Measurements from ENCODE around the gene ZNF436. TPM values are rescaled to one million over a fixed set of nuclear protein-coding genes. Genes with fewer than 3 reads are reported as not detected.

Gene ZNF436
- total RNA-seq, 1 donor from 2014 or later: 15.4 TPM

DNA sequence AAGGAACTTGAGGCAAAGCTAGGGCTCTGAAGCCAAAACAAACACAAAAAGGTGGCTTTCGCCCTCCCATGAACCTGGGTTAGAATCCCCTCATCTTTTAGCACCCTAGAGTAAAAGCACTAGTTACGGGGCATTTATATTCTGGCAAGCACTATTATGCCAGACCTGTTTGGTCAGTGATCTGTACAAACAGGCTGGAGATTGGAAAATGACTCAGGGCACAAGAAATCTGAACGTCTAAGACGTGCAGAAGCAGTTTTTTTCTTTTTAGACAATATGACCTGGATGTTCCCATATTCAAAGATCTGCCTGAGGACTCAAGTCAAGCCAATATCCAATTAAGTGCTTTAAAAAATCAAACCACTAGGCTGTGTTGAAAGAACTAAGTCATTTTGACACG lies 3.0 kb downstream of the ZNF436 start:
- Histone ChIP-seq H3K4me1 (peaks cover 19% of the 10 kb centered on the region), H3K36me3 (peaks cover 26% of the 10 kb centered on the region), H3K9ac (no peak overlapping the region), H3F3A (ENCODE audit: low read depth) (peaks cover 50% of the 10 kb centered on the region), H4K20me1 (ENCODE audit: low read depth) (peaks cover 11% of the 10 kb centered on the region), H3K4me2 (no peak overlapping the region), H3K9me3 (ENCODE audit: low read depth) (peaks cover 33% of the 10 kb centered on the region), H3K79me2 (ENCODE audit: low read depth) (peaks cover 20% of the 10 kb centered on the region), H3K27me3 (peaks cover 26% of the 10 kb centered on the region), H3K4me3 (no peak overlapping the region), H2AFZ (replicated peaks) (no peak overlapping the region), H3K27ac (no peak overlapping the region)
- H3K9me3 Mint-ChIP-seq: peaks cover 53% of the 10 kb centered on the region
- peak overlapping the region; percentile 96 for H3K4me3 Mint-ChIP-seq
- peaks cover 14% of the 10 kb centered on the region for H3K27me3 Mint-ChIP-seq (ENCODE audit: insufficient read depth, low read depth)
- peaks cover 56% of the 10 kb centered on the region for H3K36me3 Mint-ChIP-seq
- DNase-seq (ENCODE audit: low spot score): no peak
- TF ChIP-seq EZH2 (IDR thresholded peaks at IDR 0.05) (no peak), EZH2phosphoT487 (IDR thresholded peaks at IDR 0.05) (no peak)
- TF ChIP-seq, protein P1, sequence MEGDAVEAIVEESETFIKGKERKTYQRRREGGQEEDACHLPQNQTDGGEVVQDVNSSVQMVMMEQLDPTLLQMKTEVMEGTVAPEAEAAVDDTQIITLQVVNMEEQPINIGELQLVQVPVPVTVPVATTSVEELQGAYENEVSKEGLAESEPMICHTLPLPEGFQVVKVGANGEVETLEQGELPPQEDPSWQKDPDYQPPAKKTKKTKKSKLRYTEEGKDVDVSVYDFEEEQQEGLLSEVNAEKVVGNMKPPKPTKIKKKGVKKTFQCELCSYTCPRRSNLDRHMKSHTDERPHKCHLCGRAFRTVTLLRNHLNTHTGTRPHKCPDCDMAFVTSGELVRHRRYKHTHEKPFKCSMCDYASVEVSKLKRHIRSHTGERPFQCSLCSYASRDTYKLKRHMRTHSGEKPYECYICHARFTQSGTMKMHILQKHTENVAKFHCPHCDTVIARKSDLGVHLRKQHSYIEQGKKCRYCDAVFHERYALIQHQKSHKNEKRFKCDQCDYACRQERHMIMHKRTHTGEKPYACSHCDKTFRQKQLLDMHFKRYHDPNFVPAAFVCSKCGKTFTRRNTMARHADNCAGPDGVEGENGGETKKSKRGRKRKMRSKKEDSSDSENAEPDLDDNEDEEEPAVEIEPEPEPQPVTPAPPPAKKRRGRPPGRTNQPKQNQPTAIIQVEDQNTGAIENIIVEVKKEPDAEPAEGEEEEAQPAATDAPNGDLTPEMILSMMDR (IDR thresholded peaks at IDR 0.05): no peak
- H3K4me1 Mint-ChIP-seq: peaks cover 43% of the 10 kb centered on the region
- H3K27ac Mint-ChIP-seq: no peak overlapping the region

DNA sequence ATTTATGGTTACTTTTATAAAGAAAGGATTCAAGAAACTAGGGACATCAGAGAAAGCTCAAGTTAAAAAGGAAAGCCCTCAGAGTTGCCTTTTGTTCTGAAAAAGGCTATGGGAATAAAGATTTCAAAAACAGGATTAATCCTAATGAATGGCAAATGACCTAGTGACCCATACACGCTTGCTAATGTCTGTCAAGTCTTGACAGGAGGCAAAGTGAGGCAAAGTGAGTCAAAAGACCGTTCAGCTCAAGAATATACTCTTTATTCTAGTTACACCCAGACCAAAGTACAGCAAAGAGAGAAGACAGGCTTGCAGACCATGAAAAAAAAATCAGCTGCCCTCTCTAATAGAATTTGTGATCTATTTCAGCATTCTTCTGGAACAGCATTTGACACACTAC lies 3.5 kb downstream of the ZNF436 start:
- H3K4me3 ChIP-seq: no peak overlapping the region
- peaks cover 37% of the 10 kb centered on the region for H3K9me3 ChIP-seq (ENCODE audit: low read depth)
- H3K4me2 ChIP-seq: no peak overlapping the region
- DNase-seq (ENCODE audit: low spot score): no peak
- no peak overlapping the region for H3K27ac Mint-ChIP-seq
- H2AFZ ChIP-seq (replicated peaks): no peak overlapping the region
- H3K4me1 Mint-ChIP-seq: peaks cover 39% of the 10 kb centered on the region
- peaks cover 60% of the 10 kb centered on the region for H3K36me3 Mint-ChIP-seq
- no peak overlapping the region for H3K27ac ChIP-seq
- H3K27me3 Mint-ChIP-seq (ENCODE audit: insufficient read depth, low read depth): peaks cover 14% of the 10 kb centered on the region
- H4K20me1 ChIP-seq (ENCODE audit: low read depth): peaks cover 7% of the 10 kb centered on the region
- H3K9ac ChIP-seq: no peak overlapping the region
- H3K4me3 Mint-ChIP-seq: peak overlapping the region; percentile 96
- peaks cover 15% of the 10 kb centered on the region for H3K4me1 ChIP-seq
- H3F3A ChIP-seq (ENCODE audit: low read depth): peaks cover 45% of the 10 kb centered on the region
- peaks cover 31% of the 10 kb centered on the region for H3K27me3 ChIP-seq
- peaks cover 20% of the 10 kb centered on the region for H3K79me2 ChIP-seq (ENCODE audit: low read depth)
- TF ChIP-seq, protein P1 (IDR thresholded peaks at IDR 0.05): no peak
- TF ChIP-seq EZH2 (IDR thresholded peaks at IDR 0.05) (no peak), EZH2phosphoT487 (IDR thresholded peaks at IDR 0.05) (no peak)
- H3K36me3 ChIP-seq: peaks cover 30% of the 10 kb centered on the region
- peaks cover 58% of the 10 kb centered on the region for H3K9me3 Mint-ChIP-seq

DNA sequence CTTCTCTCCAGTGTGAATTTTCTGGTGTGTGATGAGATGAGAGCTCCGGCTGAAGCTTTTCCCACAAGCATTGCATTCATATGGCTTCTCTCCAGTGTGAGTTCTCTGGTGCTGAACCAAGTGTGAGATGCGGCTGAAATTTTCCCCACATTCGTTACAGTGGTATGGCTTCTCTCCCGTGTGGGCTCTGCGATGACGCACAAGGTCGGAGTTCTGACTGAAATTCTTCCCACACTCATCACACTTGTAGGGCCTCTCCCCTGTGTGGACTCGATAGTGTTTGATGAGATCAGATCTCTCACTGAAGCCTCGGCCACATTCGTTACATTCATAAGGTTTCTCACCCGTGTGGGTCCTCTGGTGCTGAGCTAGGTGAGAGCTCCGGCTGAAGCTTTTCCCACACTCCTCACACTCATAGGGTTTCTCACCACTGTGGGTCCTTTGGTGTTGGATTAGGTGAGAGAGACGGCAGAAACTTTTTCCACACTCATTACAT lies 7.4 kb downstream of the ZNF436 start:
- TF ChIP-seq EZH2 (IDR thresholded peaks at IDR 0.05) (no peak), EZH2phosphoT487 (IDR thresholded peaks at IDR 0.05) (no peak)
- TF ChIP-seq, protein P1 (IDR thresholded peaks at IDR 0.05): no peak
- H3K9me3 Mint-ChIP-seq: peaks cover 85% of the 10 kb centered on the region
- H3F3A ChIP-seq (ENCODE audit: low read depth): peaks cover 11% of the 10 kb centered on the region
- peaks cover 14% of the 10 kb centered on the region for H3K27me3 Mint-ChIP-seq (ENCODE audit: insufficient read depth, low read depth)
- peaks cover 5% of the 10 kb centered on the region for H3K79me2 ChIP-seq (ENCODE audit: low read depth)
- H3K27ac Mint-ChIP-seq: no peak overlapping the region
- H3K36me3 ChIP-seq: peaks cover 44% of the 10 kb centered on the region
- H4K20me1 ChIP-seq (ENCODE audit: low read depth): no peaks in the 10 kb centered on the region
- H3K4me1 ChIP-seq: peaks cover 5% of the 10 kb centered on the region
- peaks cover 83% of the 10 kb centered on the region for H3K36me3 Mint-ChIP-seq
- H3K4me1 Mint-ChIP-seq: peaks cover 17% of the 10 kb centered on the region
- H3K27me3 ChIP-seq: peaks cover 68% of the 10 kb centered on the region
- no peak for DNase-seq (ENCODE audit: low spot score)
- no peak overlapping the region for H3K27ac ChIP-seq
- H3K4me2 ChIP-seq: no peak overlapping the region
- H3K4me3 ChIP-seq: peak overlapping the region; percentile 0
- H3K4me3 Mint-ChIP-seq: no peak overlapping the region
- no peak overlapping the region for H3K9ac ChIP-seq
- peaks cover 61% of the 10 kb centered on the region for H3K9me3 ChIP-seq (ENCODE audit: low read depth)
- H2AFZ ChIP-seq (replicated peaks): no peak overlapping the region
